Stimulated activated CD4-positive, alpha-beta T cell treated with anti-CD3 and anti-CD28 coated beads, Interleukin-2, amount 100 ng/mL, for 4 hours (primary cell): Measurements from ENCODE around the gene TTC28.
"Not testable (repeated sequence)": the region's sequence is repeated elsewhere in the genome, so short reads cannot be mapped to it uniquely, and the experiment has no call there.

Source experiments
- DNase-seq: peaks from one replicate; pipeline ENCODE4 v3.0.0-alpha.2; 2020; ENCODE audit warnings: low read depth

Gene TTC28

GRCh38 chr22:28674121-28674563 is 5.5 kb downstream of the TTC28 start:
- DNase-seq, result no peak

- DNase-seq, result no peak
Measured at GRCh38 chr22:28670756-28671155, 8.9 kb downstream of the TTC28 start.

GRCh38 chr22:28670161-28670560 is 9.5 kb downstream of the TTC28 start:
- no peak for DNase-seq

- DNase-seq, result no peak
Measured at GRCh38 chr22:28669387-28669786, 10.3 kb downstream of the TTC28 start.

- DNase-seq, result not testable (repeated sequence)
Measured at GRCh38 chr22:28663569-28663942, 16.1 kb downstream of the TTC28 start.

- no peak for DNase-seq
Measured at GRCh38 chr22:28658448-28658847, 21.2 kb downstream of the TTC28 start.

GRCh38 chr22:28656181-28656580 is 23.5 kb downstream of the TTC28 start:
- no peak for DNase-seq

GRCh38 chr22:28650463-28650862 is 29.2 kb downstream of the TTC28 start:
- no peak for DNase-seq

GRCh38 chr22:28648792-28649191 is 30.8 kb downstream of the TTC28 start:
- DNase-seq, result no peak

- no peak for DNase-seq
Measured at GRCh38 chr22:28647216-28647615, 32.4 kb downstream of the TTC28 start.

- no peak for DNase-seq
Measured at GRCh38 chr22:28639321-28639720, 40.3 kb downstream of the TTC28 start.

- no peak for DNase-seq
Measured at GRCh38 chr22:28637225-28637624, 42.4 kb downstream of the TTC28 start.

GRCh38 chr22:28630177-28630574 is 49.5 kb downstream of the TTC28 start:
- no peak for DNase-seq

- no peak for DNase-seq
Measured at GRCh38 chr22:28629420-28630176, 50.0 kb downstream of the TTC28 start.

- DNase-seq, result no peak
Measured at GRCh38 chr22:28628766-28629165, 50.9 kb downstream of the TTC28 start.

GRCh38 chr22:28627791-28628190 is 51.8 kb downstream of the TTC28 start:
- no peak for DNase-seq

GRCh38 chr22:28620244-28620922 is 59.3 kb downstream of the TTC28 start:
- DNase-seq, result no peak

- DNase-seq, result no peak
Measured at GRCh38 chr22:28619236-28619635, 60.4 kb downstream of the TTC28 start.

- DNase-seq, result not testable (repeated sequence)
Measured at GRCh38 chr22:28615423-28615822, 64.2 kb downstream of the TTC28 start.

- DNase-seq, result no peak
Measured at GRCh38 chr22:28609921-28610320, 69.7 kb downstream of the TTC28 start.

GRCh38 chr22:28608546-28608945 is 71.1 kb downstream of the TTC28 start:
- DNase-seq, result no peak

- no peak for DNase-seq
Measured at GRCh38 chr22:28607795-28608194, 71.8 kb downstream of the TTC28 start.

- no peak for DNase-seq
Measured at GRCh38 chr22:28604966-28605761, 74.5 kb downstream of the TTC28 start.
